NCI-H446 (cell line): ENCODE data around the gene CNOT6L.
A peak's percentile ranks its signal among the peaks of the same experiment; 100 is the strongest.

Experiments used
- DNase-seq, 2 experiments: peaks; one replicate each; lab custom pipeline; 2025; lab: John Stamatoyannopoulos, UW

CNOT6L gene

DNA sequence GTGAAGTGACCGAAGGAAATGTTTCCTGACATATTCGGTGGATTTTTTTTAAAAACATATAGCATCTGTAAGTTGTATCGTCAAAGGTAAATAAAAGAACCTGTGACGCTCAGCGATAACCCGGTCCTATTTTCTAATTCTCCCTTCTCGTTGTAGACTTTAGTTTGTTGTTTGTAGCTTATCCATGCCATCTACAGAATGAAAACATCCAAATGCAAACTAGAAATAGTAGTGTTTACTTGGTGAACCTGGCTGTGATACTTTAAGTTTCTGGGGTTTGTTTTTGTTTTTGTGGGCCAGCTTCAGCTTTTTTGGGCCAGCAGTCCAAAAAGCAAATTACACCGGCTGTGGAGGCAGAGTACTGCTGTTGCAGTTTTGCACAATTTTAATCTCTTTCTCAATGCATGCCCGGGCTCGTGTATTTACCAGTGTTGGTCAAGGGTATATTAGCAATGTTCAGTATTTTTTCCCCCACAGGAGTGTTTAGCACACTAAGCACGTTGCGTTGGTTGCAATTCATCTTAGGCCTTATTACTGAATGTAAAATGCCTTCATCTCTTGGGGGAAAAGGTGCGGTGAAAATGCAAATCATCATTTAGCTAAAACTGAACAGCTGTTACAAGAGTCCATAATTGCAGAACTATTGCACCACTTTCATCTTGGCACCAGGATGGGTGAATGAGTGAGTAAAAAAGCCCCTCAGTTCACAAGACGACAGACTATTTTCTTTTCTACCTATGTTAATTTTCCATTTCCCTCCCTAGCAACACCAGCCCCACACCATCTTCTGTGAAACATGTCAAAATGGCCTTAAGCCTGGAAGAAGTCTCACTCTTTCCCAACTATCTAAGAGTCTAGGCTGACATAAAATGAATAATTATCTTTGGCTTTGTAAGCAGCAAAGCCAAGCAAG is 1.7 kb upstream of the CNOT6L start:
- no peak for DNase-seq

DNA sequence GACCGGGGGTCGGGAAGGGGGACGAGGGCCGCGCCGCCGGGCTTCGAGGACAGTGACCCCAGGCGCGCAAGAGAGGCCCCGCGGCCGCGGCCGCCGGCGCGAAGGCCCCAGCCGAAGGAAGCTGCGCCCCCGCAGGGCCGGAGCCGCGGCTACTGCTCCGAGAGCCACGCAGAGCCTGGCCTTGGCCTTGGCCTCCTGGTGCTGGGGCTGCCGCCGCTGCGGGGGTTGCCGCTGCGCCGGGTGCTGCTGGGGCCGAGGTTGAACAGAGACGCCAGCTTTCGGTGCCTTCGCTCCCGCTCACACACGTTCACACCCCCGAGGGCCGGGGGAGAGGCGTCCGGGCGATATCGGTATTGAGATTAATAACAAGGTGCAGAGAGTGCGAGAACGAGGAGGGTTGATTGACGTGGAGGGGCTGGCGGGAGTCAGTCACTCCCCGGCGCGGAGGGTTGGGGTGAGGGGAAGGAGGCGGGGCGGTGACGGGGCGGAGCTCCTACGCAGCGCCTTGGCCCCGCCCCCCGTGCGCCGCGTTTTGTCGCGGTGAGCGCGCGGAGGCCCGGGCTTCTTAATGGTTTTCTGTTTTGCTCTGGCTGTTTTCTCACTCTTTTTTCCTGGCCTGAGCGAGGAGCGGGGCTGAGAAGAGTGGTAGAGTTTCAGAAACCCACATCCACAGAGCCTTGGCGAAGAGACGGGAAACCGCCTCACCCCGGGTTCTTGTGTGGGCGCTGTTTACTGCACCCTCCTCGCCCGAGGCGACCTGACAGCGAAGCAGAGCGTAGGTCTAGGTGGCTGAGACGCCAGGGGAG is 878 bp upstream of the CNOT6L start:
- peak; percentile 54 to 88 for DNase-seq

GRCh38 chr4:77819404-77819842 is 255 bp upstream of the CNOT6L start:
- DNase-seq = no peak

- DNase-seq = peak; percentile 40 to 51
Observed at GRCh38 chr4:77818073-77818601, 1.0 kb downstream of the CNOT6L start.

DNA sequence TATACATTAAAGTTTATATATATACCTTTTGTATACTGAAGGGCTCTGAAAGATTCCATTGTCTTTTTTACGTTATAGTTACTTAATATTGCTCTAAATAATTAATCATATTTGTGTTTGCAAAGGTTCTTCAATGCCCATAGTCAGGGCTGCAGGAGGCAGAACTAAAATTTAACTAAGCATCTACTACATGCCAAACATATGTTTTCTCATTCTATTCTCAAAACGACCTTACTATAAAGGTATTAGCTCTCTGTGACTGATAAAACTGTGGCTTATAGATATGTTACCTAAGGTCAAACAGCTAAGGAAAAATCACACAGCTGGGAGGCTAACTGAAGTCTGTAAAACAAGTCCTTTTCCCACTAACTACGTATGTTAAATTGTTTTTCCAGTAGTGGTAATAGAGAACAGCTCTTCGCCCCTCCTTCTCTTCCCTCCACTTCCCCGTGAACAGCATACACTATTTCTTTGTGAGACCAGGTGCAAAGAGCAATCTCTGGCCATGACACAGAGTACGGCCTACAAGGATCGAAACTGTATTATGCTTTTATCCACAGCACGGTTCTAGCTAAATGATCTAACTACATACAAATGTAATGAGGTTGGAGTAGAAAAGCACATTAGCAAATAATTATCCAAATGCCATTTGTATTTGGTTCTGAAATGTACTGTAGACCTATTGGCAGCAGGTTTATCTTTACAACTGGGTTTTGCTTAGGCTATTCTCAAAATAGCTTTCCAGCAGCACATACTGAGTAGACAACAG is 1.7 kb downstream of the CNOT6L start:
- DNase-seq = no peak

GRCh38 chr4:77816546-77816945 is 2.6 kb downstream of the CNOT6L start:
- no peak for DNase-seq

DNA sequence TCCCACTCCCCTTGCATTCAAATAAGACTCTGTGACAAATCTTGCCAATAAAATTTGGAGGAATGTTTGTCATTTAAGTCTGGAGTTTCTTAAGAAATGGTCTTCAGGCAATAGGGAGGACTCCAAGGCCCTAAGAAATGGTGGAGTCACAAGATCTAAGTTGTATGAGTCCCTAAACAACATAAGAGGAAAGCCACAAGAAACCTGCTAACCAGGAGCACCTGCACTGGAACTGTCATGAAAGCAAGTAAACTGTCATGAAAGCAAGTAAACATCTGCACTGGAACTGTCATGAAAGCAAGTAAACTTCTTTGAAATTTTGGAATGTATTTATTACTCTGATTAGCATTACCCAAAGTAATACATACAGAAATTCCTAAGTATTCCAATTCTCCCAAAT is 3.5 kb downstream of the CNOT6L start:
- DNase-seq = no peak

GRCh38 chr4:77805840-77806239 is 13.3 kb downstream of the CNOT6L start:
- DNase-seq = no peak

- no peak for DNase-seq
Observed at GRCh38 chr4:77804471-77804870, 14.7 kb downstream of the CNOT6L start.

GRCh38 chr4:77802402-77802801 is 16.8 kb downstream of the CNOT6L start:
- DNase-seq = no peak

- DNase-seq = no peak
Observed at GRCh38 chr4:77801260-77801608, 17.9 kb downstream of the CNOT6L start.

DNA sequence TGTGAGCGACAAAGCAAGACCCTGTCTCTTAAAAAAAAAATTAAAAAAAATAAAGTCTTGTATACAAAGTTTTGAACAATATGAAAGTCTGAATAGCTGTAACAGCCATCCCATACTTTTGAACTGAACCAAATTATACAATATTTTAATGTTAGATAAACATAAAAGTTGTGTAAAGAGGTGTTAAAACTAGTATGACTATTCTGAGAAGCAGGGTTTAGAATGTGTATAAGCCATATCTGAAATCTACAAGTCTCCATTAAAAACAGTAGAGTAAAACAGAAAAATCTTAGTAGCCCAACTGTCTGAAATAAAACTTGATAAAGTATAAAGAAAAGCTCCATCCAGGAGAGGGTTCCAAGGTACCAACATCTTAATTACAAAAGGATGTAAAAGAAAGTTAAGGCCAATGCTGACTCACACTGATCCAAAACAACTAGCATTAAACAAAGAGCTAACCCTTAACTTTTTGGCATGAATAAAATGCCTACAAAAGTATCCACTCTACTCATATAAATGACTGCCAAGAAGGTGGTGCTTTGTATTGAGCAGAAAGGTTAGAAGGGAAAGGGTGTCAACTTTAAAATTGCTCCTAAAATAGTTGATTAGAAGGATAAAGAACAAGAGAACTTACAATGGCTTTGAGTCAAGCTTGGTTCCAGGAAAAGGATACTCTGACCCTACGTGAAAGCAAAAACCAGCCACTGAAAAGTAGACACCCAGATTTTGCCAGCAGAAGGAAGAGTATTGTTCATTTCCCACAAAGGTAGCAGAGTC is 18.5 kb downstream of the CNOT6L start:
- no peak for DNase-seq

DNA sequence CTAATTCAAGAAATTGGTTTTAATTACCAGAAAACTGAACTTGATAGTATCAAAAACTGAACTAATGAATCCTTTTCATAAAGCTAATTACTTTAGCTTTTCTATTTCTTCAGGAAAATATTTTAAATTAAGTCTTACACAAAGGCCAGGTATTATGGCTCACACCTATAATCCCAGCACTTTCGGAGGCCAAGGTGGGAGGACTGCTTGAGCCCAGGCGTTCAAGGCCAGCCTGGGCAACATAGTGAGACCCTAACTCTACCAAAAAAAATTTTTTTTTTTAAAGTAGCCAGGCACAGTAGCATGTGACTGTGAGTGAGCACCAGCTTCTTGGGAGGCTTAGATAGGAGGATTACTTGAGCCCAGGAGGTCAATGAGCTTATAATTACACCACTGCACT is 19.1 kb downstream of the CNOT6L start:
- no peak for DNase-seq

DNA sequence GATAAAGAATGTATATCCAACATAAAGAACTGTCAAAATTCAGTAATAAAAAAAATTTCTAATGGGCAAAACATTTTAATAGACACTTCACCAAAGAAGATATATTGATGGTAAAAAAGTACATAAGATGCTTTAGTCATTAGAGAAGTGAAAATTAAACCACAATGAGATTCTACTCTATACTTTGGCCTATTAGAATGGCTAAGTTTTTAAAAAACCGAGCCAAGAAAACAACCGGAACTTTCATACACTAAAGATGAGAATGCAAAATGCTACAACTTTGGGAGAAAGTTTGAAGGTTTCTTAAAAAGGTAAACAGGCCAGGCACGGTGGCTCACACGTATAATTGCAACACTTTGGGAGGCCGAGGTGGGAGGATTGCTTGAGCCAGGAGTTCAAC is 20.8 kb downstream of the CNOT6L start:
- no peak for DNase-seq

DNA sequence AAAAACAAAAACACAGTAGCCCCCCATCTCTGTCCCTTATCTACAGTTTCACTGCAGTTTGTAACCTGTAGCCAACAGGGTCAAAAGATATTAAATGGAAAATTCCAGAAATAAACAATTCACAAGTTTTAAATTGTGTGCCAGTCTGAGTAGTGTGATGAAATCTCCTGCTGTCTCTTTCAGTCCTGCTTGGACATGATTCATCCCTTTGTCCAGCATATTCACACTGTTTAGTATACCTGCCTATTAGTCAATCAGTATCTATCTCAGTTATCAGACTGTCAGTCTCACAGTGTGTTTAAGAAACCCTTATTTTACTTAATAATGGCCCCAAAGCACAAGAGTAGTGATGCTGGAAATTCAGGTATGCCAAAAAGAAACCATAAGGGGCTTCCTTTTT is 21.9 kb downstream of the CNOT6L start:
- no peak for DNase-seq

GRCh38 chr4:77795326-77795725 is 23.8 kb downstream of the CNOT6L start:
- DNase-seq = no peak

GRCh38 chr4:77790146-77790545 is 29.0 kb downstream of the CNOT6L start:
- DNase-seq = no peak

DNA sequence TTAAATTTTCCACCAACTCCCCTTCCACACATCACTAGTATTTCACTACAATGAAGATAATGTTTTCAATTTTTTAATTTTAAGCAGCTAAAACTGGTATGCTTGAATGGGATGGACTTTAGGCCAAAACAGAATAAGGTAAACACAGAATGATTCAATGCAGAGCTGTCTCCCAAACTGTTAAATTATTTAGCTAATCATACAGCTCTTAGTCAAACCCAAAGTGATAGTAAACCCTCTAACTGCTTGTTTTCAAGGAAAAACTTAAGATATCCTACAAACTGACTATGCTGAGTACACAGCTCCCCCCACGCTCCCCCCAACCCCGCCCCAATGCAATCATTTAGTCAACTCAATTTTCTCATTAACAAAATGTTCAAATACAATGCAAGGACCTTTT is 30.2 kb downstream of the CNOT6L start:
- no peak for DNase-seq

DNA sequence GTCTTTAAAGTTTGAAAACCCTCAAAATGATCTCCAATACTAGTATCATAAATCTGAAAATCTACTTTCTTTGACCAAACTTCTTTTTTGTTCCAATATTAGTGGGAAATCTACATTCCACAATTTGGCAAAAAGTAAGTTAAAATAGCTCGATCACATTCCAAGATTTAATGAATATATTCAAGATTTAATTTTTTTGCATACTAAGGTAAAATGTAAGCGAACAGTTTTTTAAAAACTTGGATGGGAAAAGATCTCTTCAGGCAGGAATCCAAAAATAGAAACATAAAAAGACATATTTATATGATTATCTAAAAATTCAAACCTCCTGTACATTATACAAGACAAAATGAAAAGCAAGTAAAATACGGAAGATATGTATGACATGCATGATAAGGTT is 31.2 kb downstream of the CNOT6L start:
- no peak for DNase-seq

- no peak for DNase-seq
Observed at GRCh38 chr4:77785669-77786068, 33.5 kb downstream of the CNOT6L start.

- no peak for DNase-seq
Observed at GRCh38 chr4:77783895-77784294, 35.3 kb downstream of the CNOT6L start.
